ENCODE measurements around the gene SELE. TPM values are rescaled to one million over a fixed set of nuclear protein-coding genes. Genes with fewer than 3 reads are reported as not detected.

SELE gene
- total RNA-seq, 2 experiments from 2014 or later, result not detected

DNA sequence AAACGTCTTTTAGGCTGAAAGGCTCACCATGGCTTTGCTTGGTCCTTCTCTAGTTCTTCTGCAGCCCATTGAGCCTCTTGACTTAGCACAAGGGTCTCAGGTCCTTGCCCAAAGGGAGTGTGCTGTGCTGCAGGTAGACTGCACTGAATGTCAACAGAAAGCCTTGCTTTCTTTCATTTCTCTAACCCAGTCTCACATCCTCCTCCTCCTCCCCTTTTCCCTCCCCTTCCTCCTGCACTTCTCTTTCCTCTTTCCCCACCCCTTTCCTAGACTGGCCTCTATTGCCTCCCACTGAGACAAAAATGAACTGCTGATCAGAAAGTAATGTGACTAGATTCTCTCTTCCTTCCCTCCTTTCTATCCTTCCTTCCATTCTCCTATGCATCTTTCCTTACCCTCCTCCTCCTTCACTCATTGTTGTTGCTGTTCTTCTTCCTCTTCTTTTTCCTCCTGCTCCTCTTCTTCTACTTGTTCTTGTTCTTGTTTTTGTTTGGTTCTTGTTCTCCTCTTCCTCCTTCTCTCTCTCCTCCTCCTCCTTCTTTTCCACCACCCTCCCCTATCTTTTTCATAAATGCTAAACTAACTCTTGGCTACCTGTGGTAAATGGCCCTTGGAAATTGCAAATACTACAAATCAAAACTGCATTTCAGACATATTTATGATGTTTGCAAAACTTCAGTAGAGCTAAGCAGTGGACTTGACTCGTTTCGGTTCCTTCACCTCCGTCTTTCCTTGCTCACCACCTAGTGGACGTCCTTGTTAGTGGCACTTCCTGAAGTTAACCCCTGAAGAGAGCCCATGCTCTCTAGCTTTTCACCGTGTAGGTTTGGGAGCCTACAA is 22.2 kb downstream of the SELE start, which contains the start of gene SELL:
Gene SELL, minus strand, starts transcription at position 152 of the 840 bp plus-strand sequence. Its CDS starts 122 bp downstream, at position 30.
- no peak for TF ChIP-seq EZH2phosphoT487 (IDR thresholded peaks at IDR 0.05; ENCODE audit: borderline replicate concordance, low read depth, low read length)
- TF ChIP-seq, protein P1, sequence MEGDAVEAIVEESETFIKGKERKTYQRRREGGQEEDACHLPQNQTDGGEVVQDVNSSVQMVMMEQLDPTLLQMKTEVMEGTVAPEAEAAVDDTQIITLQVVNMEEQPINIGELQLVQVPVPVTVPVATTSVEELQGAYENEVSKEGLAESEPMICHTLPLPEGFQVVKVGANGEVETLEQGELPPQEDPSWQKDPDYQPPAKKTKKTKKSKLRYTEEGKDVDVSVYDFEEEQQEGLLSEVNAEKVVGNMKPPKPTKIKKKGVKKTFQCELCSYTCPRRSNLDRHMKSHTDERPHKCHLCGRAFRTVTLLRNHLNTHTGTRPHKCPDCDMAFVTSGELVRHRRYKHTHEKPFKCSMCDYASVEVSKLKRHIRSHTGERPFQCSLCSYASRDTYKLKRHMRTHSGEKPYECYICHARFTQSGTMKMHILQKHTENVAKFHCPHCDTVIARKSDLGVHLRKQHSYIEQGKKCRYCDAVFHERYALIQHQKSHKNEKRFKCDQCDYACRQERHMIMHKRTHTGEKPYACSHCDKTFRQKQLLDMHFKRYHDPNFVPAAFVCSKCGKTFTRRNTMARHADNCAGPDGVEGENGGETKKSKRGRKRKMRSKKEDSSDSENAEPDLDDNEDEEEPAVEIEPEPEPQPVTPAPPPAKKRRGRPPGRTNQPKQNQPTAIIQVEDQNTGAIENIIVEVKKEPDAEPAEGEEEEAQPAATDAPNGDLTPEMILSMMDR (conservative IDR thresholded peaks at IDR 0.05; ENCODE audit: low read length), result peak; percentile 97
- peak within 1 kb of the TSS; percentile 24 for H3K27ac ChIP-seq (ENCODE audit: low read depth, low read length, poor library complexity, severe bottlenecking)
- DNase-seq (ENCODE audit: low spot score), result peak; percentile 83
- no TSS peak for BruUV-seq (replicated peaks)
- H3K79me2 ChIP-seq (ENCODE audit: insufficient read depth, low read depth, low read length), result no peaks in the 10 kb centered on the region
- CTCF ChIA-PET (ENCODE audit: unreplicated experiment), result interaction anchor here (1.0 to 2.1 kb wide), 4 partner anchors 35 to 125 kb away, joined by 3 to 9 read pairs (median 3); partner anchors contain the start of gene F5
- no peaks in the 10 kb centered on the region for H3K9me2 ChIP-seq (ENCODE audit: insufficient read depth, low read length)
- H3K9me3 ChIP-seq (ENCODE audit: low read length), result no peaks in the 10 kb centered on the region
- peaks cover 11% of the 10 kb centered on the region for H3K4me1 ChIP-seq (ENCODE audit: insufficient read depth, low read length, poor library complexity, severe bottlenecking)
- H3K4me2 ChIP-seq (ENCODE audit: low read length), result peak within 1 kb of the TSS; percentile 77
- POLR2A ChIA-PET, result interaction anchor here (1.0 to 1.3 kb wide), 3 partner anchors 11 to 110 kb away, joined by 3 to 6 read pairs (median 5); no protein-coding TSS in a partner anchor
- peak within 1 kb of the TSS; percentile 99 for H2AFZ ChIP-seq (ENCODE audit: low read length)
- intact Hi-C loops (cut with micrococcal nuclease; ENCODE audit: unreplicated experiment), result loop anchor here (1.0 to 5.0 kb wide), 6 partner anchors 96 to 1109 kb away; partner anchors contain the start of genes F5 and SLC19A2
- H4K20me1 ChIP-seq (ENCODE audit: insufficient read depth, low read length), result no peaks in the 10 kb centered on the region
- peak within 1 kb of the TSS; percentile 56 for H3K4me3 ChIP-seq (ENCODE audit: low read depth, low read length, poor library complexity, severe bottlenecking)
- no peaks in the 10 kb centered on the region for H3K36me3 ChIP-seq (ENCODE audit: insufficient read depth, low read length)

GRCh38 chr1:169708647-169709046 is 25.2 kb downstream of the SELE start:
- Histone ChIP-seq H2AFZ (ENCODE audit: low read length) (no peak overlapping the region), H3K4me2 (ENCODE audit: low read length) (no peak overlapping the region), H3K79me2 (ENCODE audit: insufficient read depth, low read depth, low read length) (no peaks in the 10 kb centered on the region), H3K36me3 (ENCODE audit: insufficient read depth, low read length) (no peaks in the 10 kb centered on the region), H3K4me1 (ENCODE audit: insufficient read depth, low read length, poor library complexity, severe bottlenecking) (peaks cover 11% of the 10 kb centered on the region), H4K20me1 (ENCODE audit: insufficient read depth, low read length) (no peaks in the 10 kb centered on the region), H3K9me3 (ENCODE audit: low read length) (no peaks in the 10 kb centered on the region), H3K9me2 (ENCODE audit: insufficient read depth, low read length) (no peaks in the 10 kb centered on the region), H3K4me3 (ENCODE audit: low read depth, low read length, poor library complexity, severe bottlenecking) (no peak overlapping the region), H3K27ac (ENCODE audit: low read depth, low read length, poor library complexity, severe bottlenecking) (no peak overlapping the region)
- DNase-seq (ENCODE audit: low spot score), result no peak
- ChIA-PET CTCF (ENCODE audit: unreplicated experiment) (no interaction called here), POLR2A (interaction anchor here (0.6 kb wide), 1 partner anchor 16 kb away, joined by 3 read pairs; no protein-coding TSS in a partner anchor)
- no TSS peak for BruUV-seq (replicated peaks)
- TF ChIP-seq EZH2phosphoT487 (IDR thresholded peaks at IDR 0.05; ENCODE audit: borderline replicate concordance, low read depth, low read length), result no peak
- TF ChIP-seq, protein P1 (conservative IDR thresholded peaks at IDR 0.05; ENCODE audit: low read length), result no peak
- intact Hi-C loops (cut with micrococcal nuclease; ENCODE audit: unreplicated experiment), result no loop called here
